ENCODE measurements around the gene POC1B. TPM values are rescaled to one million over a fixed set of nuclear protein-coding genes. Genes with fewer than 3 reads are reported as not detected.

POC1B gene
- total RNA-seq, 1 experiment from 2014 or later, result 13.6 TPM

DNA sequence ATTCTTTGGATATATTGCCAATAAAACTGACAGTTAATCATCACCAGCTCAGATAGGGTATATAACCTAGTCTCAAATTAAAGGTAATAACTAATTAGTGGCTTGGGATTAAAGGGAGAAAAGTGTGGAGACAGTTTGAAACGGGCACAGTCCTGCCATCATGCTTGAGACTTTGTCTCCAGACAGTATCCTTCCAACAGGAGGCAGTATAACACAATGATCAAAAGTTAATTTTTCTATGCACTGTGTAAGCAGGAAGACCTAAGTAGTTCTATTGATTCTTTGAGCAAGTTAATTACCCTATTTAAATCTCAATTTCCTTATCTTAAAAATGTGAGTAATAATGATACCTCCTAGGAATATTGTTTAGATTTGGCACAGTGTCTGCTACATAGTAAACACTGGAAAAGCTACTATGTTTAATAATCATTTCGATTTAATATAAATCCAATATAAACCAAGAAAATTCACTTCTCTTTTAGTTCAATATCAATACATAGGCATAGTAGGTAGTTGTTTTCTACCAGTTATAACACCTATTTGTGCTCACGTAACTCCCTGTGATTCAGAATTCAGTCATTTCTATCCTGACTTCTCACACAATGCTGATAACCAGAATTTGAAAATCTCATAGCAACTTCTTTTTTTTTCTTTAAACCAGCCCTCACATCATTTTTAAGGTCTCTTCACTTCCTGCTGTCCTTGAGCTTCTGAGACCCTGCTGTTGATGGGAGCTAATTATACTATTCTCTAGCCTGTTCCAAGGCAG is 54.9 kb downstream of the POC1B start:
- H3K79me2 ChIP-seq (ENCODE audit: low read depth), result no peaks in the 10 kb centered on the region
- no peak for DNase-seq
- TF ChIP-seq EZH2 (IDR thresholded peaks at IDR 0.05; ENCODE audit: low read depth) (no peak), CTCF (conservative IDR thresholded peaks at IDR 0.05) (peak; percentile 61)
- H3K9me3 ChIP-seq (ENCODE audit: insufficient read depth, low read depth), result no peaks in the 10 kb centered on the region
- H3F3A ChIP-seq (ENCODE audit: insufficient read depth, low read depth), result no peaks in the 10 kb centered on the region
- ChIA-PET POLR2A (ENCODE audit: unreplicated experiment) (interaction anchor here (0.6 kb wide), 1 partner anchor 392 kb away, joined by 6 read pairs; no protein-coding TSS in a partner anchor), CTCF (no interaction called here)
- no peak overlapping the region for H2AFZ ChIP-seq
- intact Hi-C loops (cut with micrococcal nuclease; ENCODE audit: unreplicated experiment), result no loop called here
- H4K20me1 ChIP-seq (ENCODE audit: insufficient read depth), result no peaks in the 10 kb centered on the region
- H3K9me2 ChIP-seq (ENCODE audit: insufficient read depth), result no peaks in the 10 kb centered on the region
- no peak overlapping the region for H3K4me3 ChIP-seq
- no peak overlapping the region for H3K27ac ChIP-seq
- BruUV-seq (replicated peaks), result no TSS peak
- H3K36me3 ChIP-seq (ENCODE audit: low read depth), result no peaks in the 10 kb centered on the region
- H3K4me2 ChIP-seq, result no peak overlapping the region
- H3K27me3 ChIP-seq (ENCODE audit: insufficient read depth, low read depth), result no peaks in the 10 kb centered on the region
- 0 out of 2 replicates have a peak, but pooled peaks cover 6% of the 10 kb centered on the region for H3K4me1 ChIP-seq (replicated peaks; ENCODE audit: insufficient read depth)

GRCh38 chr12:89469361-89469760 is 56.5 kb downstream of the POC1B start:
- Histone ChIP-seq H3K4me2 (no peak overlapping the region), H3K36me3 (ENCODE audit: low read depth) (no peaks in the 10 kb centered on the region), H3K9me3 (ENCODE audit: insufficient read depth, low read depth) (no peaks in the 10 kb centered on the region), H3F3A (ENCODE audit: insufficient read depth, low read depth) (no peaks in the 10 kb centered on the region), H3K4me1 (replicated peaks; ENCODE audit: insufficient read depth) (0 out of 2 replicates have a peak, but pooled peaks cover 6% of the 10 kb centered on the region), H3K9me2 (ENCODE audit: insufficient read depth) (no peaks in the 10 kb centered on the region), H3K27me3 (ENCODE audit: insufficient read depth, low read depth) (no peaks in the 10 kb centered on the region), H3K4me3 (no peak overlapping the region), H3K79me2 (ENCODE audit: low read depth) (no peaks in the 10 kb centered on the region), H2AFZ (no peak overlapping the region), H4K20me1 (ENCODE audit: insufficient read depth) (no peaks in the 10 kb centered on the region), H3K27ac (no peak overlapping the region)
- no peak for TF ChIP-seq EZH2 (IDR thresholded peaks at IDR 0.05; ENCODE audit: low read depth)
- TF ChIP-seq CTCF (conservative IDR thresholded peaks at IDR 0.05), result no peak
- BruUV-seq (replicated peaks), result no TSS peak
- intact Hi-C loops (cut with micrococcal nuclease; ENCODE audit: unreplicated experiment), result no loop called here
- DNase-seq, result no peak
- CTCF ChIA-PET, result no interaction called here
- POLR2A ChIA-PET (ENCODE audit: unreplicated experiment), result no interaction called here

GRCh38 chr12:89468648-89469326 is 57.1 kb downstream of the POC1B start:
- 0 out of 2 replicates have a peak, but pooled peaks cover 6% of the 10 kb centered on the region for H3K4me1 ChIP-seq (replicated peaks; ENCODE audit: insufficient read depth)
- H3K36me3 ChIP-seq (ENCODE audit: low read depth), result no peaks in the 10 kb centered on the region
- no peaks in the 10 kb centered on the region for H3K79me2 ChIP-seq (ENCODE audit: low read depth)
- POLR2A ChIA-PET (ENCODE audit: unreplicated experiment), result no interaction called here
- no peak overlapping the region for H3K27ac ChIP-seq
- H3F3A ChIP-seq (ENCODE audit: insufficient read depth, low read depth), result no peaks in the 10 kb centered on the region
- H3K27me3 ChIP-seq (ENCODE audit: insufficient read depth, low read depth), result no peaks in the 10 kb centered on the region
- no TSS peak for BruUV-seq (replicated peaks)
- TF ChIP-seq CTCF (conservative IDR thresholded peaks at IDR 0.05) (no peak), EZH2 (IDR thresholded peaks at IDR 0.05; ENCODE audit: low read depth) (no peak)
- no peak overlapping the region for H3K4me3 ChIP-seq
- H3K4me2 ChIP-seq, result no peak overlapping the region
- H2AFZ ChIP-seq, result no peak overlapping the region
- H3K9me2 ChIP-seq (ENCODE audit: insufficient read depth), result no peaks in the 10 kb centered on the region
- CTCF ChIA-PET, result no interaction called here
- no peaks in the 10 kb centered on the region for H4K20me1 ChIP-seq (ENCODE audit: insufficient read depth)
- no peak for DNase-seq
- intact Hi-C loops (cut with micrococcal nuclease; ENCODE audit: unreplicated experiment), result no loop called here
- H3K9me3 ChIP-seq (ENCODE audit: insufficient read depth, low read depth), result no peaks in the 10 kb centered on the region
